ENCODE measurements around the gene GCLC. TPM values are rescaled to one million over a fixed set of nuclear protein-coding genes. Genes with fewer than 3 reads are reported as not detected.
"Not testable (repeated sequence)": the region's sequence is repeated elsewhere in the genome, so short reads cannot be mapped to it uniquely, and the experiment has no call there.

Gene GCLC
- total RNA-seq, 1 experiment from 2014 or later: 62.6 TPM

DNA sequence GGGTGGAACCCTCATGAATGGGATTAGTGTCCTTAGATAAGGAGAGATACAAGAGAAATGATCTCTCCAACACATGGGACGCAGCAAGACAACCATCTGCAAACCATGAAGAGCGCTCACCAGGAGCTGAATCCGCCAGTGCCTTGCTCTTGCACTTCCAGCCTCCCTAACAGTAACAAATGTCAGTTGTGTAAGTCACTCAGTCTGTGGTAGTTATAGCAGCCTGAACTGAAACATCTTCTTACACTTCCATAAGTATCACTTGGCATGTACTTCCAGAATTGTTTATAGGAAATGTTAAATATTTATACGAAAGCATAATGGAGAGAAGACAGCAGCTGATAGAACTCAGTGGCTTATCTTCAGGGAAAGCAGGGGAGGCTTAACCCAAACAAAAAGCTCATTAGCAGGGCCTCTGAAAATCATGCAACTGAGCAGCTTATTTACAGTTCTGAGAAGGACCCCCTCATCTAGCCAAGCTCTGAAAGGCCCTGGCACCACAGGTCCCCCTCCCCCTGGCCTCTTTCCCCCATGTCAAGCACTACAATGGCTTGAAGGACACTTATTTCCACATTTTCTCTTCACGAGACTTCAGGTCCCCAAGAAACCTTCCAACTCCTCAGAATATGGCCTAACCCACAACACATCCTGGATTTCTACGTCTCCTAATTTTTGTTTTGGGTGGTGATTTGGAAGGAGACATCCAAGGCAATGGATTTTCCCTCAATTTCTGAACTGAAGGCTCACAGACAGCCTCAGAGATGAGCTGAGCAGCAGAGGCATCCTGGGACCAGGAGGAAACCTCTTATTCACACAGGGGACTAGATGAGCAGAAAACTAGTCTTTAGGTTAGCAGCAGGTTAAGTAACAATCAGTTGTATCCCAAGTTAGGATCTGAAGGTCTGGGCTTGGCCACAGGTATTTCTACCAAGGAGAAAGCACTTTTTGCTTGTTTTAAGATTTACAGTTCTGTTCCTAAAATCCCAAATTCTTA lies 49.1 kb downstream of the GCLC start:
- DNase-seq (ENCODE audit: extremely low read depth, low read depth): no peak

DNA sequence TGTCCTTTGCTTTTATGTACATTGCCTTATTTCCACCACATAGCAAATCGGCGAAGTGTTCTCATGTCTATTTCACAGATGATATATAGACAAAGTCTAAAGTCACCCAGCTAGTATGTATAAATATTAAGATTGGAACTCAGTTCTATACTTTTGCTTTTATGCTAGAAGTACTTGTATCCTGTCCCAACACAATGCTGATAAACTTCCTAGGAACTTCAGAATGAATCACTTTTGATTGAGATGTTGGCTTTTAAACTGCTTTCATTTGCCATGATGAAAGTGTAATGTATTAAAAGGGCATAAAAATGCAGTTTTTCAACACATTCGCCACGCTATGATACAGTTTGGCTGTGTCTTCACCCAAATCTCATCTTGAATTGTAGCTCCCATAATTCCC lies 50.8 kb downstream of the GCLC start:
- no peak for DNase-seq (ENCODE audit: extremely low read depth, low read depth)

DNA sequence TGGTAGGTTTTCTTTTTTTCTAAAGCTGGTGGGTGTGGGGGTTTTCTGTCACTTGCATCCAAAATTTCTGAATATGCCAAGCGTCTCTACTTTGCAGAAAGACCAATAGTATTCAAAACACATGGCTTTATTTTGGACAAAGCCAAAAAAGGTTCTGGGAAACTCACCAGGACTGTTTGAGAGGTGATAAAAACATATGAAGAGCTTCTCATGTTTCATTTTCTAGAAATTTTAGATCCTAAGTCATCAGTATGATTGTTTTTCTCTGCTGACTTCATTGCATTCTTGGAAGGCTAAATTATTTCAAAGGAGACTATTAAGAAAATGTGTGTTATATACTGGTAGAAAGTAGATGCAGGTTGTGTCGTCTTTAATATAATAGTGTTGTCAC lies 51.3 kb downstream of the GCLC start:
- no peak for DNase-seq (ENCODE audit: extremely low read depth, low read depth)

GRCh38 chr6:53492860-53493634 lies 51.9 kb downstream of the GCLC start:
- DNase-seq (ENCODE audit: extremely low read depth, low read depth): peak; percentile 58

DNA sequence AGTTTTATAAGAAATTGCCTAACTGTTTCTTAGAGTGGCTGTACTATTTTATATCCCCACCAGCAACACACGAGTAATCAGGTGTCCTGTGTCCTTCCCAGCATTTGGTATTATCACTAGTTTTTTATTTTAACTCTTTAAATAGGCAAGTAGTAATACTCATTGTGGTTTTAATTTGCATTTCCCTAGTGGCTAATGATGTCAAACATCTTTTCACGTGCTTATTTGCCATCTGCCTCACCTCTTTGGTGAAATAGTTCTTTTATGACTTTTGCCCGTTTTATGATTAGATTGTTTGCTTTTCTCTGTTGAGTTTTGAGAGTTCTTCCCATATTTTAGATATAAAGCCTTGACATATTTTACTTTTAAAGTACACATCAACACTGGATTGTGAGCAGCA lies 57.8 kb downstream of the GCLC start:
- DNase-seq (ENCODE audit: extremely low read depth, low read depth): no peak

GRCh38 chr6:53486679-53487078 lies 58.2 kb downstream of the GCLC start:
- no peak for DNase-seq (ENCODE audit: extremely low read depth, low read depth)

DNA sequence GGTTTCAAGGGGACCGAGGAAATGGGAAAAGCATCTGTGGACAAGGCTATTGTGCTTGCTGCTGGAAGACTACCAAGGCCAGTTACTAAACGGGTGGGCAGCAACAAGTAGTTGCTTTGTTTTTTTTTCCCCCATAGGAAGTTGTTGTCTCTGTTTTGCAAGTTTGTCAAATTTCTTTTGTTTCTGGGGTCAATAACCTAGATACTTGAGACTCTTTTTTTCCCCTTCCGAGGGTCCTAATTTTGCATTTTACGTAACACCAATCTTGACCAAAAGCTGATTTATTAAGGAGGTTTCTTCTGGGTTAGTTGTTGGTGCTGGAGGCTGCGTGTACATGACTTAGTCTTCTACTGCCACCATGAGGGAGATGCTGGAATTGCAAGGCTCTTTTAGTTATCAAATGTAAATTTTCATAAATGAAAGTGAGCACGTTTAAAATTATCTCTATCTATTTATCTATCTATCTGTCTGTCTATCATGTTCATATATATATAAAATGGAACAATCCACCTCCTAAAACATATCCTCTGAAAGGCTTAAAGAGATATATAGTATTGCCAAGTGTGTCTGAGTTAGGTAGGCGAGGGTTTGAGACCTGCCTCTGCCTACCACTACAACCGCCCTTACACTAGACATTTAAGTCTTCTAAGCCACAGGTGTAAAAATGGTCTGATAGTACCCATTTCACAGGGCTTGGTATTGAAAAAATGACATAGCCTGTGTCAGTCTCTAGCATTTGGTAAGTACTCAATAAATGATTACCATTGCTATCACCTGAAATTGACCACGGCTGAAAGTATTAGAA lies 60.2 kb downstream of the GCLC start:
- peak; percentile 54 for DNase-seq (ENCODE audit: extremely low read depth, low read depth)

GRCh38 chr6:53483423-53484353 lies 61.2 kb downstream of the GCLC start:
- DNase-seq (ENCODE audit: extremely low read depth, low read depth): no peak

DNA sequence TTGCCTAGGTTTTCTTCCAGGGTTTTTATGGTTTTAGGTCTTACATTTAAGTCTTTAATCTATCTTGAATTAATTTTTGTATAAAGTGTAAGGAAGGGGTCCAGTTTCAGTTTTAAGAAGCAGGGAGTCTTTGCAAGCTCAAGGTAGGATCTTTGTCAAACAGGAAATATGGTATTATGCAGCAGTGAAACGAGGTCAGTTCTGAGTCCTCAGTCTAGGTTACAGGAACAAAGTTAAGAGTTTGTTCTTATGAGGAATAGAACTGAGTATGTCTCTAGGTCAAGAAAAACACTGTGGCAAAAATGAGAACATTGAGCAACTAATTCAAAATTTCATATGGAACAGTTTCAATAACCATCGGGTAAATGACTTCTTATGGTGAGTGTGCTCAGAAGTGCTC lies 63.6 kb downstream of the GCLC start:
- DNase-seq (ENCODE audit: extremely low read depth, low read depth): no peak

DNA sequence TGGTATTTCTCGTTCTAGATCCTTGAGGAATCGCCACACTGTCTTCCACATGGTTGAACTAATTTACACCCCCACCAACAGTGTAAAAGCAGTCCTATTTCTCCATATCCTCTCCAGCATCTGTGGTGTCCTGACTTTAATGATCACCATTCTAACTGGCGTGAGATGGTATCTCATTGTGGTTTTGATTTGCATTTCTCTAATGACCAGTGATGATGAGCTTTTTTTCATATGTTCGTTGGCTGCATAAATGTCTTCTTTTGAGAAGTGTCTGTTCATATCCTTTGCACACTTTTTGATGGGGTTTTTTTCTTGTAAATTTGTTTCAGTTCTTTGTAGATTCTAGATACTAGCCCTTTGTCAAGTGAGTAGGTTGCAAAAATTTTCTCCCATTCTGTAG lies 64.1 kb downstream of the GCLC start:
- not testable (repeated sequence) for DNase-seq (ENCODE audit: extremely low read depth, low read depth)

DNA sequence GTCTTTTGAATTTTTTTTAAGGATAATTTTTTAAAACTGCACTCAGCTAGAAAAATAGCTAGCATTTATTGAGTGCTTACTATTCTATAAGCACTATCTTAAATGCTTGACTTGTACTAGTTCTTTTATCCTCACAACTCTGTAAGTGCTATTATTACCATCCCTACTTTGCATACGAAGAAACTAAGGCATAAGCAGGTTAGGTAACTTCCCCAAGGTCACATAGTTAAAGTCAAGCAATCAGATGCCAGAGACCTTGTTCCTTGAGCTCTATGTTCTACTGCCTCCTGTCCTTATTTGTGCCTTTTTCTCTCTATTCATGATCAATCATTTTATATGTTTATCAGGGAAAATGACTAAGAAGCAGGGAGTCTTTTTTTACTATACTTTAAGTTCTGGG lies 65.0 kb downstream of the GCLC start:
- DNase-seq (ENCODE audit: extremely low read depth, low read depth): no peak

DNA sequence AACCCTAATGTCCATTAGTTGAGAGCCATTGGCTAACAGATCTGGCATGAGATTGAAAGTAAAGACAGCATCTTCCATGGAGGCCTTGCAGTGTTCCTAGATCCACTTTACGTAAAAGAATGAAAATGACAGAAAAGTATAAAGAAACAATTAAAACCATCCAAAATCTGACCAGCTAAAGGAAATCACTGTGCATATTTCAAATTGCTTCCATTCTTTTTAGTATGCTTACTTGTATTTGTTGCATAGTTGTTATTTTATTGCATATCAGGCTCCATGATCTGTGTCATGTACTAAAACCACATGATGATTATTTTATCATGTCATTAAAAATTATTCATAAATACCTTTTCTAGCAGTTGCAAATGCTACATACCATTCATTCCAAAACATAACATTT lies 67.9 kb downstream of the GCLC start:
- no peak for DNase-seq (ENCODE audit: extremely low read depth, low read depth)

DNA sequence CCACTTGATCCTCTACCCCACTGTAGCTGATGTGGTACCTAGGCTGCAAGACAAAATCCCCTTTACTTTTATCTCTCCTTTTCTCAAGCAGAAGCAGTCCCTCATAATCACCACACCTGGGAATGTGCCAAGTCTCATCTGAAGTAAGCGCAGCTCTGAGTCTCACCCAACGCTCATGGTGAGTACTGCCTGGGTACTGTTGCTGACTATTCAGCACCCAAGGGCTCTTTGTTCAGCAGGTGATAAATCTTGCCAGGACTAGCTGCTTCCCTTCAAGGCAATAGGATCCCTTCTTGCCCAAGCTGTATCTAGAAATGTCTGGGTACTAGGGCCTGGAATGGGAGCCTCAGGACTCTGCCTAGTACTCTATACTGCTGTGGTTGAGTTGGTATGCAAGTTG lies 70.9 kb downstream of the GCLC start:
- no peak for DNase-seq (ENCODE audit: extremely low read depth, low read depth)

- no peak for DNase-seq (ENCODE audit: extremely low read depth, low read depth)
These were observed 75.7 kb downstream of the GCLC start for GRCh38 chr6:53469163-53469562.

DNA sequence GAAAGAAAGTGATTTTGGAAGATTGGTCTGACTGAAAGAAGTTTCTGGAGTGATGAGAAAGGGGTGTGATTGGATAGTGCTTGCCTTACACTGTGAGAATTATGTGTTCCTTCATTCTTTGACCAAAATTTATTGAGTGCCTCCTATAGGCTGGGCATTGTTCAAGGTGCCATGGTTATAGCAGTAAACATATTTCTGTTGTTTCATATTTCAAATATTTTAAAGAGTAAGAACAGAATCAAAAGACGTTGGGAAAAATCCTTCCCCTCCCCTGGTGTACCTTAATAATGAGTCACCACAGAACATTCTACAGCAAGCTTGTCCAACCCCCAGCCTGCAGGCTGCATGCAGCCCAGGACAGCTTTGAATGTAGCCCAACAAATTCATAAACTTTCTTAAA lies 78.6 kb downstream of the GCLC start:
- no peak for DNase-seq (ENCODE audit: extremely low read depth, low read depth)

- DNase-seq (ENCODE audit: extremely low read depth, low read depth): no peak
These were observed 79.2 kb downstream of the GCLC start for GRCh38 chr6:53465732-53466131.

GRCh38 chr6:53464927-53465460 lies 79.9 kb downstream of the GCLC start:
- no peak for DNase-seq (ENCODE audit: extremely low read depth, low read depth)

DNA sequence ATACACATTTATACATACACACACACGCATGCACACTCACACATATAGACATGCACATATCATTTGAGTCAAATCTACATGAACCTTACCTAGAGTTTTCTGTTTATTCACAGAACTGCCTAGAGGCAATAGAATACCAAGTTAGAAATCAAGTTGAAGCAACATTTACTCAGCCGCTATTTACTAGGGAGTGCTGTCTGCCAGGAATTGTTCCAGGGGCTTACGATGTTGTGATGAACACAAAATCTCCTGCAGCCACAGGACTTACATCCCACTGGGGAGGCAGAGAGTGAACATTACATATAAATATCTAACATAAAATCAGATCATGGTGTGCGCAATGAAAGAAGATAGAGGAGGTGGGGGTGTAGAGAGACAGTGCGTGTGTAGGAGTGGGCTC lies 80.4 kb downstream of the GCLC start:
- no peak for DNase-seq (ENCODE audit: extremely low read depth, low read depth)

GRCh38 chr6:53461696-53462095 lies 83.2 kb downstream of the GCLC start:
- DNase-seq (ENCODE audit: extremely low read depth, low read depth): no peak
